ENCODE data around the gene SYNE2. TPM values are rescaled to one million over a fixed set of nuclear protein-coding genes. Genes with fewer than 3 reads are reported as not detected.

Gene SYNE2
- total RNA-seq, 1 donor from 2014 or later, result 121 TPM

DNA sequence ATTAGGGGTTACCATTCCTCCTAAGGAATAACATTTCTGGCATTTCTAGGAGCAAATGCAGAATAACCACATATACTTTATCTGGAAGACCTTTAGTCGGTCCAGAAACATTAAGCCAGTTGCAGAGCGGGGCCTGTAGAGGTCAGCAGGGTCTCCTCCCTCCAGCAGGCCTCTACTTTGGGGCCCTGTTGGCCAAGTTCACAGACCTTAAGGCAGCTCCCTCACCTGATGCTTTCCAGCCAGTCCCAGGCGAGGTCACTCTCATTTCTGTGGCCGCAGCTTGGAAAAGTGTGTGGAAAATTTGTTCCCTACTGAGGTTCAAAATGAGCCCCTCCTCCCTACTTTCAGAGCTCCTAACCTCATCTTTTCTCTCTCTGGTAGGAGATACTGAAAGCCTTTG is 367.3 kb downstream of the SYNE2 start:
- peaks cover 89% of the 10 kb centered on the region for H3K36me3 ChIP-seq
- no peaks in the 10 kb centered on the region for H3K4me1 ChIP-seq
- no peak for DNase-seq
- TF ChIP-seq, protein P1, sequence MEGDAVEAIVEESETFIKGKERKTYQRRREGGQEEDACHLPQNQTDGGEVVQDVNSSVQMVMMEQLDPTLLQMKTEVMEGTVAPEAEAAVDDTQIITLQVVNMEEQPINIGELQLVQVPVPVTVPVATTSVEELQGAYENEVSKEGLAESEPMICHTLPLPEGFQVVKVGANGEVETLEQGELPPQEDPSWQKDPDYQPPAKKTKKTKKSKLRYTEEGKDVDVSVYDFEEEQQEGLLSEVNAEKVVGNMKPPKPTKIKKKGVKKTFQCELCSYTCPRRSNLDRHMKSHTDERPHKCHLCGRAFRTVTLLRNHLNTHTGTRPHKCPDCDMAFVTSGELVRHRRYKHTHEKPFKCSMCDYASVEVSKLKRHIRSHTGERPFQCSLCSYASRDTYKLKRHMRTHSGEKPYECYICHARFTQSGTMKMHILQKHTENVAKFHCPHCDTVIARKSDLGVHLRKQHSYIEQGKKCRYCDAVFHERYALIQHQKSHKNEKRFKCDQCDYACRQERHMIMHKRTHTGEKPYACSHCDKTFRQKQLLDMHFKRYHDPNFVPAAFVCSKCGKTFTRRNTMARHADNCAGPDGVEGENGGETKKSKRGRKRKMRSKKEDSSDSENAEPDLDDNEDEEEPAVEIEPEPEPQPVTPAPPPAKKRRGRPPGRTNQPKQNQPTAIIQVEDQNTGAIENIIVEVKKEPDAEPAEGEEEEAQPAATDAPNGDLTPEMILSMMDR (IDR thresholded peaks at IDR 0.05), result no peak
- H3K9me3 ChIP-seq, result no peaks in the 10 kb centered on the region
- ATAC-seq, result no peak
- no peak overlapping the region for H3K4me3 ChIP-seq
- no peaks in the 10 kb centered on the region for H3K27me3 ChIP-seq
- intact Hi-C loops (cut with DNase I), result no loop called here
- H3K27ac ChIP-seq, result no peak overlapping the region

DNA sequence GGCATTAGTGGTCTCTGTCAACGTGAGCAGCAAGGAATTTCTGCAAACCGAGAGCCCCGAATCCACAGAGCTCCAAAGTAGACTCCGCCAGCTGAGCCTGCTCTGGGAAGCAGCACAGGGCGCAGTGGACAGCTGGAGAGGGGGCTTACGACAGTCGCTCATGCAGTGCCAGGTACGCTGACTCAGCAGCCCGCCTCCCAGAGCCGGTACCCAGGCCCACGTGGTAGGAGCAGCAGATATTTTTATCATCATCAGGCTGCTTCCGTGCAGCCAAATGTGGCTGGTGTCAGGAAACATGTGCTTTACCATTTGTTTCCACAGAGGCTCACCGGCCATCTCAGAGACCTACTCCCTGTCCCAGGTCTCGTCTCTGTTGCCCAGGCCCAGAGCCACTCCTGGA is 367.7 kb downstream of the SYNE2 start:
- no peak for ATAC-seq
- Histone ChIP-seq H3K4me1 (no peaks in the 10 kb centered on the region), H3K27ac (no peak overlapping the region)

DNA sequence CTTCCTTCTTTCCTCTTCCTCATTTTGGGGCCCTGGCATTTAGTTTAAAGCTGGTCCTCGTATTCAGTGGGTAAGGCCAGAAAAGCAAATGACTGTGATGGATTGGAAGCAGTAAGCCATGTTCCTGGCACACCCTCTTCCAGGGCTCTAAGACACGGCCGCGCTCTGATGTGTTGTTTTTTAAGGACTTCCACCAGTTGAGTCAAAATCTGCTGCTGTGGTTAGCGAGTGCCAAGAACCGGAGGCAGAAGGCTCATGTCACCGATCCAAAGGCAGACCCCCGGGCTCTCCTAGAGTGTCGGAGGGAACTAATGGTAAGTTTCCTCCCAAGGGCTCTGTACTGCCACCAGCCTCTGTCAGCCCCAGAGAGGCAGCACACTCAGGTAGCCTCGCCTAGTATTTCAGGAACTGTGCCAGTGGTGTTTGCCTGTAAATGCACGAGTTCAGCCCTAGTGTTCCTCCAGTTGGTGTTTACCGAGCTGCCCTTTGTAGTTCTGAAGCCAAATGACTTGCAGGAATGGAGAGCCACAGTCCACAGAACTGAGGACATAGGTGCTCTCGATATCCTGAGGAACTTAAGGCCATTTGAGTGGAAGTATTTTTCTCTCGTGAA is 368.7 kb downstream of the SYNE2 start:
- Histone ChIP-seq H3K9me3 (no peaks in the 10 kb centered on the region), H3K36me3 (peaks cover 90% of the 10 kb centered on the region), H3K4me3 (no peak overlapping the region), H3K27ac (no peak overlapping the region), H3K27me3 (no peaks in the 10 kb centered on the region), H3K4me1 (no peaks in the 10 kb centered on the region)
- no peak for DNase-seq
- ATAC-seq, result peak; percentile 63
- intact Hi-C loops (cut with DNase I), result no loop called here
- TF ChIP-seq, protein P1 (IDR thresholded peaks at IDR 0.05), result no peak

More for the DNA sequence above, 367.7 kb downstream of the SYNE2 start:
- H3K4me3 ChIP-seq, result no peak overlapping the region
- TF ChIP-seq, protein P1 (IDR thresholded peaks at IDR 0.05), result no peak
- intact Hi-C loops (cut with DNase I), result no loop called here
- no peaks in the 10 kb centered on the region for H3K9me3 ChIP-seq
- no peak for DNase-seq
- H3K27me3 ChIP-seq, result no peaks in the 10 kb centered on the region
- peaks cover 93% of the 10 kb centered on the region for H3K36me3 ChIP-seq

DNA sequence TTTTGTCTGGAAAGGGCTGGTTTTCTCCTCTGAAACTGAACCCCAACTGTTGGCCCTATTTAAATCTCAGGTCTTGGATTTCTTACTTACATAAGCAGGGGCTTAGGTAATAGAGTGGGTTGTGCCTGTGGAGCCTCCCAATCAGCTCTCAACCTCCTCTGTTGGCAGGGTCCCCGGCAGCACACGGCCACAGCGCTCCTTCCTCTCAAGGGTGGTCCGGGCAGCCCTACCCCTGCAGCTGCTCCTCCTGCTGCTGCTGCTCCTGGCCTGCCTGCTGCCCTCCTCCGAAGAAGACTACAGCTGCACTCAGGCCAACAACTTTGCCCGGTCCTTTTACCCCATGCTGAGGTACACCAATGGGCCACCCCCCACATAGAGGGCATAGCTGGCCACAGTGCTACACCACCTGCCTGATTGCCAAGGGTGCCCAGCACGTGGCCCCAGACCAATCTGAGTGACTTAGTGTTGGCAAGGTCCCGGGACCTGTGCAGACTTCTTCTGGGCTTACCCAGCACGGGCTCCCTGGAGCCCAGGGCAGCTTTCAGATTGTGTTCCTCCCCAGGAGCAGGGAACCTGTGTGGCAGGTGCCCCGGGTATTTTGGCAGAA is 372.4 kb downstream of the SYNE2 start:
- TF ChIP-seq, protein P1 (IDR thresholded peaks at IDR 0.05), result no peak
- intact Hi-C loops (cut with DNase I), result no loop called here
- Histone ChIP-seq H3K4me1 (no peaks in the 10 kb centered on the region), H3K4me3 (no peak overlapping the region), H3K36me3 (peaks cover 84% of the 10 kb centered on the region), H3K27ac (no peak overlapping the region), H3K9me3 (no peaks in the 10 kb centered on the region), H3K27me3 (no peaks in the 10 kb centered on the region)
- no peak for DNase-seq
- ATAC-seq, result peak; percentile 12

DNA sequence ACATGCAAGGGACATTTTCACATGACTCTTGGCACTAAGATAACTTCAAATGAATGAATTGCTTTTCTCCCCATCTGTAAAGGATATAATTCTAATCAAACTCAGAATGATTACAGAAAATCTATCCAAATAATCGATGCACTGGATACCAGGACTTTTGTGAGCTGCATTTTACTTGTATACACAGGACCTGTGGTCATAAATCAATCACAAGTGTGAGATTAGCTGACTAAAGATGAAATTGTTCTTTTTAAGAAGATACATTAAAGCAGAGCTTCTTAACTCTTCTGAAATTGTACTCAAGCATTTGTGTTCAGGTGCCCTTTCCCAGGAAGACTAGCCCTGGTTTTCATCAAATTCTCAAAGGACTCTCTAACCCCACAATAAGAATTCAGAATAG is 375.1 kb downstream of the SYNE2 start:
- TF ChIP-seq, protein P1 (IDR thresholded peaks at IDR 0.05), result no peak
- Histone ChIP-seq H3K27ac (no peak overlapping the region), H3K36me3 (peaks cover 60% of the 10 kb centered on the region), H3K9me3 (no peaks in the 10 kb centered on the region), H3K27me3 (no peaks in the 10 kb centered on the region), H3K4me1 (no peaks in the 10 kb centered on the region), H3K4me3 (no peak overlapping the region)
- ATAC-seq, result no peak
- no peak for DNase-seq
- intact Hi-C loops (cut with DNase I), result no loop called here

Measured in upper lobe of right lung (tissue), 1 donor.